Dedifferentiated amniotic fluid mesenchymal stem cell (primary cell): ENCODE data around the gene IL10RA.

ENCODE experiments used
- DNase-seq: peaks from one replicate; pipeline ENCODE4 v3.0.0-alpha.2; 2016; ENCODE audit errors: extremely low spot score

The IL10RA gene

GRCh38 chr11:118046964-118047700 is 60.9 kb downstream of the IL10RA start:
- DNase-seq, result no peak

GRCh38 chr11:118047749-118048148 is 61.6 kb downstream of the IL10RA start:
- no peak for DNase-seq

GRCh38 chr11:118048472-118049370 is 62.5 kb downstream of the IL10RA start:
- no peak for DNase-seq

GRCh38 chr11:118049771-118050170 is 63.6 kb downstream of the IL10RA start:
- no peak for DNase-seq

- no peak for DNase-seq
Observed at GRCh38 chr11:118050208-118050891, 64.2 kb downstream of the IL10RA start.
